ENCODE data around the gene PCDHB14. TPM values are rescaled to one million over a fixed set of nuclear protein-coding genes. Genes with fewer than 3 reads are reported as not detected.
"Not testable (repeated sequence)": the region's sequence is repeated elsewhere in the genome, so short reads cannot be mapped to it uniquely, and the experiment has no call there.

The PCDHB14 gene
- total RNA-seq, 1 experiment from 2014 or later: 0.87 TPM

- Histone ChIP-seq H3F3A (ENCODE audit: low read length, unreplicated experiment) (no peaks in the 10 kb centered on the region), H3K27me3 (ENCODE audit: low read length) (no peaks in the 10 kb centered on the region), H3K4me2 (ENCODE audit: low read length) (no peak overlapping the region), H3K4me3 (ENCODE audit: low read length) (no peak overlapping the region), H4K20me1 (ENCODE audit: low read length) (no peaks in the 10 kb centered on the region), H3K79me2 (ENCODE audit: low read length) (no peaks in the 10 kb centered on the region), H3K9me3 (ENCODE audit: low read length) (0 out of 2 replicates have a peak, but pooled peaks cover 4% of the 10 kb centered on the region), H3K9me2 (replicated peaks; ENCODE audit: low read length) (no peaks in the 10 kb centered on the region), H3K36me3 (ENCODE audit: low read depth, low read length) (no peaks in the 10 kb centered on the region), H3K9ac (ENCODE audit: low read length) (no peak overlapping the region), H3K4me1 (ENCODE audit: insufficient read depth, low read length) (no peaks in the 10 kb centered on the region), H3K27ac (ENCODE audit: low read length) (no peak overlapping the region), H2AFZ (ENCODE audit: low read length) (no peak overlapping the region)
- CTCF ChIA-PET: no interaction called here
- no peak for TF ChIP-seq EZH2 (IDR thresholded peaks at IDR 0.05; ENCODE audit: low read length, unreplicated experiment)
- no peak for TF ChIP-seq EZH2phosphoT487 (IDR thresholded peaks at IDR 0.05; ENCODE audit: borderline replicate concordance, low read length)
- TF ChIP-seq, protein P1, sequence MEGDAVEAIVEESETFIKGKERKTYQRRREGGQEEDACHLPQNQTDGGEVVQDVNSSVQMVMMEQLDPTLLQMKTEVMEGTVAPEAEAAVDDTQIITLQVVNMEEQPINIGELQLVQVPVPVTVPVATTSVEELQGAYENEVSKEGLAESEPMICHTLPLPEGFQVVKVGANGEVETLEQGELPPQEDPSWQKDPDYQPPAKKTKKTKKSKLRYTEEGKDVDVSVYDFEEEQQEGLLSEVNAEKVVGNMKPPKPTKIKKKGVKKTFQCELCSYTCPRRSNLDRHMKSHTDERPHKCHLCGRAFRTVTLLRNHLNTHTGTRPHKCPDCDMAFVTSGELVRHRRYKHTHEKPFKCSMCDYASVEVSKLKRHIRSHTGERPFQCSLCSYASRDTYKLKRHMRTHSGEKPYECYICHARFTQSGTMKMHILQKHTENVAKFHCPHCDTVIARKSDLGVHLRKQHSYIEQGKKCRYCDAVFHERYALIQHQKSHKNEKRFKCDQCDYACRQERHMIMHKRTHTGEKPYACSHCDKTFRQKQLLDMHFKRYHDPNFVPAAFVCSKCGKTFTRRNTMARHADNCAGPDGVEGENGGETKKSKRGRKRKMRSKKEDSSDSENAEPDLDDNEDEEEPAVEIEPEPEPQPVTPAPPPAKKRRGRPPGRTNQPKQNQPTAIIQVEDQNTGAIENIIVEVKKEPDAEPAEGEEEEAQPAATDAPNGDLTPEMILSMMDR (conservative IDR thresholded peaks at IDR 0.05; ENCODE audit: low read depth, low read length): no peak
- no peak for ATAC-seq
- intact Hi-C loops (cut with micrococcal nuclease): no loop called here
- DNase-seq: no peak
- no TSS peak for BruUV-seq (replicated peaks)
- POLR2A ChIA-PET (ENCODE audit: unreplicated experiment): no interaction called here
Measured at GRCh38 chr5:141236516-141237313, 13.6 kb downstream of the PCDHB14 start.

DNA sequence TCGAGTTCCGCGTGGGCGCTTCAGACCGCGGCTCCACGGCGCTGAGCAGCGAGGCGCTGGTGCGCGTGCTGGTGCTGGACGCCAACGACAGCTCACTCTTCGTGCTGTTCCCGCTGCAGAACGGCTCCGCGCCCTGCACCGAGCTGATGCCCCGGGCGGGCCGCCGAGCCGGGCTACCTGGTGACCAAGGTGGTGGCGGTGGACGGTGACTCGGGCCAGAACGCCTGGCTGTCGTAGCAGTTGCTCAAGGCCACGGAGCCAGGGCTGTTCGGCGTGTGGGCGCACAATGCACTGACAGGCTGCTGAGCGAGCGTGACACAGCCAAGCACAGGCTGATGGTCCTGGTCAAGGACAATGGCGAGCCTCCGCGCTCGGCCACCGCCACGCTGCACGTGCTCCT lies 18.4 kb downstream of the PCDHB14 start:
- Histone ChIP-seq H3K4me2 (ENCODE audit: low read length) (no peak overlapping the region), H3K9ac (ENCODE audit: low read length) (no peak overlapping the region), H3K27me3 (ENCODE audit: low read length) (no peaks in the 10 kb centered on the region), H3K9me3 (ENCODE audit: low read length) (peaks cover 17% of the 10 kb centered on the region; the same call in 1 of the 2 replicates), H3K4me3 (ENCODE audit: low read length) (no peak overlapping the region), H4K20me1 (ENCODE audit: low read length) (no peaks in the 10 kb centered on the region), H3K36me3 (ENCODE audit: low read depth, low read length) (no peaks in the 10 kb centered on the region), H3K4me1 (ENCODE audit: insufficient read depth, low read length) (no peaks in the 10 kb centered on the region), H2AFZ (ENCODE audit: low read length) (no peak overlapping the region), H3K27ac (ENCODE audit: low read length) (no peak overlapping the region), H3K9me2 (replicated peaks; ENCODE audit: low read length) (no peaks in the 10 kb centered on the region), H3F3A (ENCODE audit: low read length, unreplicated experiment) (no peaks in the 10 kb centered on the region), H3K79me2 (ENCODE audit: low read length) (no peaks in the 10 kb centered on the region)
- no peak for ATAC-seq
- no peak for DNase-seq
- no TSS peak for BruUV-seq (replicated peaks)
- ChIA-PET POLR2A (ENCODE audit: unreplicated experiment) (no interaction called here), CTCF (no interaction called here)
- intact Hi-C loops (cut with micrococcal nuclease): no loop called here
- TF ChIP-seq EZH2 (IDR thresholded peaks at IDR 0.05; ENCODE audit: low read length, unreplicated experiment): no peak
- no peak for TF ChIP-seq EZH2phosphoT487 (IDR thresholded peaks at IDR 0.05; ENCODE audit: borderline replicate concordance, low read length)
- TF ChIP-seq, protein P1 (conservative IDR thresholded peaks at IDR 0.05; ENCODE audit: low read depth, low read length): no peak

GRCh38 chr5:141245250-141245717 lies 22.1 kb downstream of the PCDHB14 start, which contains the start of gene PCDHB15:
PCDHB15 (plus strand) TSS chr5:141245395; CDS start chr5:141245579, 184 bp downstream.
- H3K9ac ChIP-seq (ENCODE audit: low read length): no peak within 1 kb of the TSS
- POLR2A ChIA-PET (ENCODE audit: unreplicated experiment): no interaction called here
- no peaks in the 10 kb centered on the region for H3F3A ChIP-seq (ENCODE audit: low read length, unreplicated experiment)
- H3K36me3 ChIP-seq (ENCODE audit: low read depth, low read length): no peaks in the 10 kb centered on the region
- CTCF ChIA-PET: no interaction called here
- peaks cover 16% of the 10 kb centered on the region; the same call in 1 of the 2 replicates for H3K9me3 ChIP-seq (ENCODE audit: low read length)
- no peak within 1 kb of the TSS for H3K4me3 ChIP-seq (ENCODE audit: low read length)
- H2AFZ ChIP-seq (ENCODE audit: low read length): no peak within 1 kb of the TSS
- no peak within 1 kb of the TSS for H3K4me2 ChIP-seq (ENCODE audit: low read length)
- H4K20me1 ChIP-seq (ENCODE audit: low read length): no peaks in the 10 kb centered on the region
- no peak for DNase-seq
- no peaks in the 10 kb centered on the region for H3K9me2 ChIP-seq (replicated peaks; ENCODE audit: low read length)
- intact Hi-C loops (cut with micrococcal nuclease): no loop called here
- no peaks in the 10 kb centered on the region for H3K4me1 ChIP-seq (ENCODE audit: insufficient read depth, low read length)
- no peak for ATAC-seq
- BruUV-seq (replicated peaks): no TSS peak
- no peak for TF ChIP-seq EZH2phosphoT487 (IDR thresholded peaks at IDR 0.05; ENCODE audit: borderline replicate concordance, low read length)
- TF ChIP-seq, protein P1 (conservative IDR thresholded peaks at IDR 0.05; ENCODE audit: low read depth, low read length): no peak
- no peak for TF ChIP-seq EZH2 (IDR thresholded peaks at IDR 0.05; ENCODE audit: low read length, unreplicated experiment)
- H3K79me2 ChIP-seq (ENCODE audit: low read length): no peaks in the 10 kb centered on the region
- no peak within 1 kb of the TSS for H3K27ac ChIP-seq (ENCODE audit: low read length)
- no peaks in the 10 kb centered on the region for H3K27me3 ChIP-seq (ENCODE audit: low read length)

DNA sequence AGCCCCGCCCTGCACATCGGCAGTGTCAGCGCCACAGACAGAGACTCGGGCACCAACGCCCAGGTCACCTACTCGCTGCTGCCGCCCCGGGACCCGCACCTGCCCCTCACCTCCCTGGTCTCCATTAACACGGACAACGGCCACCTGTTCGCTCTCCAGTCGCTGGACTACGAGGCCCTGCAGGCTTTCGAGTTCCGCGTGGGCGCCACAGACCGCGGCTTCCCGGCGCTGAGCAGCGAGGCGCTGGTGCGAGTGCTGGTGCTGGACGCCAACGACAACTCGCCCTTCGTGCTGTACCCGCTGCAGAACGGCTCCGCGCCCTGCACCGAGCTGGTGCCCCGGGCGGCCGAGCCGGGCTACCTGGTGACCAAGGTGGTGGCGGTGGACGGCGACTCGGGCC lies 23.8 kb downstream of the PCDHB14 start:
- H3K4me1 ChIP-seq (ENCODE audit: insufficient read depth, low read length); H3K27ac ChIP-seq (ENCODE audit: low read length); H3K4me2 ChIP-seq (ENCODE audit: low read length); BruUV-seq (replicated peaks); H3K36me3 ChIP-seq (ENCODE audit: low read depth, low read length); H3K9me2 ChIP-seq (replicated peaks; ENCODE audit: low read length); POLR2A ChIA-PET (ENCODE audit: unreplicated experiment); H3K79me2 ChIP-seq (ENCODE audit: low read length); H3K27me3 ChIP-seq (ENCODE audit: low read length); intact Hi-C loops (cut with micrococcal nuclease); H3K4me3 ChIP-seq (ENCODE audit: low read length); ATAC-seq; H3F3A ChIP-seq (ENCODE audit: low read length, unreplicated experiment); H3K9ac ChIP-seq (ENCODE audit: low read length); CTCF ChIA-PET; DNase-seq; H2AFZ ChIP-seq (ENCODE audit: low read length); H4K20me1 ChIP-seq (ENCODE audit: low read length): not testable (repeated sequence)
- peaks cover 13% of the 10 kb centered on the region; the same call in 1 of the 2 replicates for H3K9me3 ChIP-seq (ENCODE audit: low read length)
